Measurements from ENCODE around the gene CSTF1.

GRCh38 chr20:56369179-56369578, 23.3 kb upstream of the CSTF1 start:
- TF ChIP-seq CTCF (conservative IDR thresholded peaks at IDR 0.05; ENCODE audit: low read depth, low read length): no peak
- no peak for TF ChIP-seq EZH2 (IDR thresholded peaks at IDR 0.05; ENCODE audit: low read length, unreplicated experiment)

Measured in PC-3 (cell line).